Fibroblast of villous mesenchyme (primary cell): ENCODE data around the gene VPS13A. TPM values are rescaled to one million over a fixed set of nuclear protein-coding genes. Genes with fewer than 3 reads are reported as not detected.
"Not testable (repeated sequence)": the region's sequence is repeated elsewhere in the genome, so short reads cannot be mapped to it uniquely, and the experiment has no call there.

ENCODE experiments used
- DNase-seq: peaks from one replicate; pipeline ENCODE4 v3.0.0-alpha.2; 2010; ENCODE audit warnings: low read depth
- H3K4me3 ChIP-seq: 2 replicates; pipeline ENCODE4 v1.5.1; 2011; ENCODE audit warnings: low read depth, mild to moderate bottlenecking, low read length
- CTCF ChIP-seq: IDR thresholded peaks from 2 replicates; pipeline ENCODE4 v1.5.1; 2012; ENCODE audit warnings: low read depth, mild to moderate bottlenecking, low read length; ENCODE audit not compliant: insufficient read depth
- total RNA-seq: library from RNA; depleted of rRNA; stranded (reverse); fragments of >200 nt; gene quantifications from 2 replicates; pipeline ENCODE4 v1.2.3, GENCODE V29; 2012

The VPS13A gene
- total RNA-seq, 1 donor, result 53.1 TPM

GRCh38 chr9:77384406-77384805 lies 207.1 kb downstream of the VPS13A start:
- no peak overlapping the region for H3K4me3 ChIP-seq
- DNase-seq, result peak; percentile 13
- no peak for TF ChIP-seq CTCF

- no peak overlapping the region for H3K4me3 ChIP-seq
- DNase-seq, result peak; percentile 70
- TF ChIP-seq CTCF, result no peak
Observed at GRCh38 chr9:77386187-77386586, 208.9 kb downstream of the VPS13A start.

GRCh38 chr9:77391834-77392233 lies 214.5 kb downstream of the VPS13A start:
- no peak for DNase-seq
- no peak overlapping the region for H3K4me3 ChIP-seq
- no peak for TF ChIP-seq CTCF

- no peak for TF ChIP-seq CTCF
- DNase-seq, result no peak
- H3K4me3 ChIP-seq, result no peak overlapping the region
Observed at GRCh38 chr9:77392328-77392727, 215.0 kb downstream of the VPS13A start.

- DNase-seq, H3K4me3 ChIP-seq: not testable (repeated sequence)
Observed at GRCh38 chr9:77398581-77398980, 221.2 kb downstream of the VPS13A start.

- no peak overlapping the region for H3K4me3 ChIP-seq
- no peak for TF ChIP-seq CTCF
- no peak for DNase-seq
Observed at GRCh38 chr9:77399964-77400363, 222.6 kb downstream of the VPS13A start.

- no peak overlapping the region for H3K4me3 ChIP-seq
- TF ChIP-seq CTCF, result no peak
- DNase-seq, result no peak
Observed at GRCh38 chr9:77402286-77402685, 225.0 kb downstream of the VPS13A start.
